ENCODE data around the gene FNDC4.

The FNDC4 gene

GRCh38 chr2:27445615-27446014 is 49.4 kb downstream of the FNDC4 start:
- Histone ChIP-seq H3K9ac (ENCODE audit: low read length) (no peak overlapping the region), H3K4me3 (ENCODE audit: low read length) (no peak overlapping the region), H3K36me3 (ENCODE audit: control insufficient read depth, insufficient read depth, low read length, severe bottlenecking) (peaks cover 59% of the 10 kb centered on the region)

DNA sequence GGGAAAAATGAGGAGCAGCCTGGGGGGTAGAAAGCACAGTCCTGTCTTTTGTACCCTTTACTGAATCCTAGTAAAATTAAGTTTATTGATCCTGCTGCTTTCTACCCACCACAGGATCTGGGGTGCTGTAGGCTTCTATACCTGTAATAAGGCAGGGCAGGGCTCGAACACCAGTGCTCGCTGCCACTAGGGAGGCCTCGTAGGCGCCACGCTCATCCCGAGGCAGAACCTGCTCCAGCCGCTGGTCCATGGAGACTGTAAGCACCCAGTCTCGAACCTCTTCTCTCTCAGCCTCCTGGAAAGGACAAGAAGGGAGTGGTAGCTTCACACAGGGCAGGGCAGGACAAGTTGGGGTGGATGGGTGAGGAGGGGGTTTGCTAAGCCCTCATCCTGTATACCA is 49.8 kb downstream of the FNDC4 start:
- Histone ChIP-seq H3K36me3 (ENCODE audit: control insufficient read depth, insufficient read depth, low read length, severe bottlenecking) (peaks cover 61% of the 10 kb centered on the region), H3K4me1 (ENCODE audit: control insufficient read depth, insufficient read depth, low read length) (no peaks in the 10 kb centered on the region), H3K27me3 (replicated peaks; ENCODE audit: control insufficient read depth, insufficient read depth, low read length) (no peaks in the 10 kb centered on the region), H3K4me3 (ENCODE audit: low read length) (no peak overlapping the region), H3K9me3 (ENCODE audit: control insufficient read depth, low read length) (no peaks in the 10 kb centered on the region), H3K9ac (ENCODE audit: low read length) (no peak overlapping the region)
- DNase-seq (ENCODE audit: low read depth) = no peak

More at GRCh38 chr2:27445615-27446014, 49.4 kb downstream of the FNDC4 start:
- DNase-seq (ENCODE audit: low read depth) = no peak
- Histone ChIP-seq H3K4me1 (ENCODE audit: control insufficient read depth, insufficient read depth, low read length) (no peaks in the 10 kb centered on the region), H3K9me3 (ENCODE audit: control insufficient read depth, low read length) (no peaks in the 10 kb centered on the region), H3K27me3 (replicated peaks; ENCODE audit: control insufficient read depth, insufficient read depth, low read length) (no peaks in the 10 kb centered on the region)

- Histone ChIP-seq H3K4me1 (ENCODE audit: control insufficient read depth, insufficient read depth, low read length) (no peaks in the 10 kb centered on the region), H3K27me3 (replicated peaks; ENCODE audit: control insufficient read depth, insufficient read depth, low read length) (no peaks in the 10 kb centered on the region), H3K36me3 (ENCODE audit: control insufficient read depth, insufficient read depth, low read length, severe bottlenecking) (peaks cover 61% of the 10 kb centered on the region), H3K4me3 (ENCODE audit: low read length) (no peak overlapping the region), H3K9me3 (ENCODE audit: control insufficient read depth, low read length) (no peaks in the 10 kb centered on the region), H3K9ac (ENCODE audit: low read length) (no peak overlapping the region)
- DNase-seq (ENCODE audit: low read depth) = no peak
Measured at GRCh38 chr2:27442920-27443282, 52.1 kb downstream of the FNDC4 start.

- no peaks in the 10 kb centered on the region for H3K27me3 ChIP-seq (replicated peaks; ENCODE audit: control insufficient read depth, insufficient read depth, low read length)
- H3K4me1 ChIP-seq (ENCODE audit: control insufficient read depth, insufficient read depth, low read length) = no peaks in the 10 kb centered on the region
- H3K9ac ChIP-seq (ENCODE audit: low read length) = no peak within 1 kb of the TSS
- no peaks in the 10 kb centered on the region for H3K9me3 ChIP-seq (ENCODE audit: control insufficient read depth, low read length)
- H3K4me3 ChIP-seq (ENCODE audit: low read length) = no peak within 1 kb of the TSS
- no peak for DNase-seq (ENCODE audit: low read depth)
- peaks cover 61% of the 10 kb centered on the region for H3K36me3 ChIP-seq (ENCODE audit: control insufficient read depth, insufficient read depth, low read length, severe bottlenecking)
Measured at GRCh38 chr2:27441958-27442919, 52.8 kb downstream of the FNDC4 start, which contains the start of gene KRTCAP3. KRTCAP3 (plus strand) TSS chr2:27442381; CDS start chr2:27442413, 32 bp downstream.

All from adipocyte (in vitro differentiated cells).